Esophagus muscularis mucosa (tissue), 4 donors: ENCODE measurements around the gene ECI2. TPM values are rescaled to one million over a fixed set of nuclear protein-coding genes. Genes with fewer than 3 reads are reported as not detected.
"Not testable (repeated sequence)": the region's sequence is repeated elsewhere in the genome, so short reads cannot be mapped to it uniquely, and the experiment has no call there.

Experiments
- DNase-seq: peaks from one replicate; pipeline ENCODE4 v3.0.0-alpha.2; 2017; ENCODE audit errors: extremely low spot score
- H3K27ac ChIP-seq, 4 donors: fragments of 200-600 bp; sonication (generic); replicated peaks in 1 of 4; 1 replicate in 3 of 4; 2 replicates in 1 of 4; pipeline ENCODE4 v1.5.1; 2016 to 2019; ENCODE audit warnings: mild to moderate bottlenecking in 1 of 4
- H3K27me3 ChIP-seq, 4 donors: fragments of 200-600 bp; sonication (generic); one replicate each; pipeline versions ENCODE4 v1.5.1 to v1.6.0; 2016 to 2019
- H3K36me3 ChIP-seq, 4 donors: fragments of 200-600 bp; sonication (generic); one replicate each; pipeline ENCODE4 v1.5.1; 2016 to 2019
- H3K4me1 ChIP-seq, 4 donors: fragments of 200-600 bp; sonication (generic); one replicate each; pipeline ENCODE4 v1.5.1; 2016 to 2019
- H3K4me3 ChIP-seq, 4 donors: fragments of 200-600 bp; sonication (generic); 1 replicate in 2 of 4; 2 replicates in 2 of 4; pipeline ENCODE4 v1.5.1; 2016 to 2019; ENCODE audit warnings: mild to moderate bottlenecking in 4 of 4, moderate library complexity in 1 of 4
- H3K9me3 ChIP-seq, 4 donors: fragments of 200-600 bp; sonication (generic); 1 replicate in 3 of 4; 2 replicates in 1 of 4; pipeline ENCODE4 v1.5.1; 2016 to 2019
- EP300 ChIP-seq: sonication (generic); formaldehyde crosslinking; IDR thresholded peaks from one replicate; pipeline ENCODE4 v1.6.1; 2017; ENCODE audit warnings: antibody characterized with exemption
- POLR2A ChIP-seq: fragments of 450-650 bp; IDR thresholded peaks from one replicate; pipeline ENCODE4 v1.6.1; 2017; ENCODE audit warnings: antibody characterized with exemption, moderate library complexity, mild to moderate bottlenecking, low read depth
- POLR2AphosphoS5 ChIP-seq, 2 donors: sonication (generic); formaldehyde crosslinking; IDR thresholded peaks; one replicate each; pipeline ENCODE4 v1.6.1; 2017; ENCODE audit warnings: antibody characterized with exemption in 2 of 2
- WGBS: methylation state at CpG from one replicate; pipeline ENCODE4 v1.1.5; 2018; 5-methylcytosine and 5-hydroxymethylcytosine counted together
- intact Hi-C: fragments of 100-400 bp; cut with DNase I; formaldehyde crosslinking; loops from one replicate; pipeline ENCODE4 v1.15.1; 2023
- total RNA-seq, 4 donors: library from RNA; depleted of rRNA; stranded (reverse); fragments of >200 nt; gene quantifications; one replicate each; pipeline versions ENCODE4 v1.1.0 to v1.2.1, GENCODE V29; 2016
- TF ChIP-seq, protein P1 (sequence below), 3 experiments: fragments of 200-600 bp in 2 of 3; fragments of 450-650 bp in 1 of 3; sonication (generic) in 2 of 3; IDR thresholded peaks; one replicate each; pipeline ENCODE4 v1.5.1; 2017 to 2019; ENCODE audit warnings: antibody characterized with exemption in 3 of 3, mild to moderate bottlenecking in 2 of 3, moderate library complexity in 1 of 3

Gene ECI2
- total RNA-seq, 4 donors from 2014 or later, result 35.8 to 47.8 (median 43.8) TPM

DNA sequence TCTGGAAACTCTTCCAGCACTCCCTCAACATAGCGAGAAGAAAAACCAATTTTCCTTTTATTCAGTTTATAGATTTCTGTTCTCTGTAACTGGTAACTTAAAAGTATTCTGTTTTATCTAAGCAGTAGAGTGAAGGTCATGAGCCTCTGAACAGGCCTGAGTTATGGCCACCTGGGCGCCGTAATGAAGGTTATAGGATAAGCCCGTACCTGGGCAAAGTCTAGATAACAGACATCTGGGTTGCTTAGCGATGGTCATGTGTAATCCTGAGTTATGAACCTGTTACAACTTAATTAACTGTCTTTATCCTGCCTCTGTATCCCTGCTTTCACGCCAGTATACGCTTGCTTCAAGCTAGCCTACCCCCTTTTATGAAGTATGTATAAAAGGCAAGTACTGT lies 43.4 kb downstream of the ECI2 start:
- 93% methylated on average over 7 of the region's 7 CpGs for WGBS
- Histone ChIP-seq H3K9me3 (no peaks in the 10 kb centered on the region), H3K27ac (no peak overlapping the region), H3K27me3 (no peaks in the 10 kb centered on the region), H3K4me3 (no peak overlapping the region), H3K4me1 (no peaks in the 10 kb centered on the region), H3K36me3 (no peaks in the 10 kb centered on the region)
- TF ChIP-seq POLR2A, result no peak
- no peak for TF ChIP-seq EP300
- TF ChIP-seq POLR2AphosphoS5 (IDR thresholded peaks at IDR 0.05), result no peak
- TF ChIP-seq, protein P1, sequence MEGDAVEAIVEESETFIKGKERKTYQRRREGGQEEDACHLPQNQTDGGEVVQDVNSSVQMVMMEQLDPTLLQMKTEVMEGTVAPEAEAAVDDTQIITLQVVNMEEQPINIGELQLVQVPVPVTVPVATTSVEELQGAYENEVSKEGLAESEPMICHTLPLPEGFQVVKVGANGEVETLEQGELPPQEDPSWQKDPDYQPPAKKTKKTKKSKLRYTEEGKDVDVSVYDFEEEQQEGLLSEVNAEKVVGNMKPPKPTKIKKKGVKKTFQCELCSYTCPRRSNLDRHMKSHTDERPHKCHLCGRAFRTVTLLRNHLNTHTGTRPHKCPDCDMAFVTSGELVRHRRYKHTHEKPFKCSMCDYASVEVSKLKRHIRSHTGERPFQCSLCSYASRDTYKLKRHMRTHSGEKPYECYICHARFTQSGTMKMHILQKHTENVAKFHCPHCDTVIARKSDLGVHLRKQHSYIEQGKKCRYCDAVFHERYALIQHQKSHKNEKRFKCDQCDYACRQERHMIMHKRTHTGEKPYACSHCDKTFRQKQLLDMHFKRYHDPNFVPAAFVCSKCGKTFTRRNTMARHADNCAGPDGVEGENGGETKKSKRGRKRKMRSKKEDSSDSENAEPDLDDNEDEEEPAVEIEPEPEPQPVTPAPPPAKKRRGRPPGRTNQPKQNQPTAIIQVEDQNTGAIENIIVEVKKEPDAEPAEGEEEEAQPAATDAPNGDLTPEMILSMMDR (IDR thresholded peaks at IDR 0.05), result no peak
- intact Hi-C loops, result no loop called here
- no peak for DNase-seq

DNA sequence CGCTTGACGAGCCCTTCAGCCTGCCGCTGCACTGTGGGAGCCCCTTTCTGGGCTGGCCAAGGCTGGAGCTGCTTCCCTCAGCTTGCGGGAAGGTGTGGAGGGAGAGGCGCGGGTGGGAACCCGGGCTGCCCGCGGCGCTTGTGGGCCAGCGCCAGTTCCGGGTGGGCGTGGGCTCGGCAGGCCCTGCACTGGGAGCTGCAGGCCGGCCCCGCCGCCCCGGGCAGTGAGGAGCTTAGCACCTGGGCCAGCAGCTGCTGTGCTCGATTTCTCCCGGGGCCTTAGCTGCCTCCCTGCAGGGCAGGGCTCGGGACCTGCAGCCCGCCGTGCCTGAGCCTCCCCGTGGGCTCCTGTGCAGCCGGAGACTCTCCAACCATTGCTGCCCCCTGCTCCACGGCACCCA lies 45.3 kb downstream of the ECI2 start:
- H3K9me3 ChIP-seq, H3K36me3 ChIP-seq, DNase-seq, H3K4me1 ChIP-seq, H3K4me3 ChIP-seq, intact Hi-C loops, H3K27ac ChIP-seq, H3K27me3 ChIP-seq: not testable (repeated sequence)
- WGBS, result 95% methylated on average over 11 of the region's 26 CpGs

DNA sequence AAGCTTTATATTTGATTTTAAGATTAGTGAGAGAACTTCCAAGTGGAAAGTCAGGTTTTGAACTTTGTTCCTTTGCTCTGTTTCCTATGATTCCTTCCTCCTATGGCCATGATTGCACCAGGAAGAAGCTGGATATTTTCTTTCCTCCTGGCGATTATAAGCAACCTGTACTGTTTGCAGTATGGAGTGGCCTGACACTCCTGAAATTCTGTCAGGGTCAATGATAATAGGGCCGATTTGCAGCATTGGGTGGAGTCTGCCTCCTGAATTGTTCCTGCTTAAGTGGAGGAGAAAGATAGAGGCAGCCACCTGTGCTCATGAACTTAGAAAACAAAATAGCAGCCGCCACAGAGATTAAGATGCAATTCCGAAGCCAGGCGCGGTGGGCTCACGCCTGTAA lies 46.7 kb downstream of the ECI2 start:
- DNase-seq, result no peak
- no peaks in the 10 kb centered on the region for H3K27me3 ChIP-seq
- 88% methylated on average over 7 of the region's 7 CpGs for WGBS
- H3K4me1 ChIP-seq, result no peaks in the 10 kb centered on the region
- TF ChIP-seq, protein P1 (IDR thresholded peaks at IDR 0.05), result no peak
- no peak for TF ChIP-seq POLR2A
- no peak for TF ChIP-seq POLR2AphosphoS5 (IDR thresholded peaks at IDR 0.05)
- no peak for TF ChIP-seq EP300
- no peak overlapping the region for H3K27ac ChIP-seq
- no peaks in the 10 kb centered on the region for H3K9me3 ChIP-seq
- intact Hi-C loops, result no loop called here
- H3K4me3 ChIP-seq, result no peak overlapping the region
- no peaks in the 10 kb centered on the region for H3K36me3 ChIP-seq

DNA sequence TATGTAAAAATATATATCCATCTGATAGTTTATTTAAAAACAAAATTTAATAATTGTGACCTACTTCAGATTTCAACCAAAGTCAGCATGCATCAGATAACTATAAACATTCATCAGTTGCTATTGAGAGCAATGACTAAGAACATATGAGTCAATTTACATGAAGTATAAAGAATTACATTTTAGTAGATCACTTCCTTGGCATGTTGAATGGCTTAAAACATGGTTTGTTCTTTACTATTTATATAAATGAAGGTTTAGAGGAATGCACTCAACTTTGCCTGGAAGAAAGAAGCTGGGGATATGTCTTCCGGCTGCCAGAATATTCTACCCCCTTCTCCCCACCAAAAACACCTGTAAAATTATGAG lies 50.1 kb downstream of the ECI2 start:
- no peak for DNase-seq
- TF ChIP-seq POLR2A (no peak), EP300 (no peak), POLR2AphosphoS5 (IDR thresholded peaks at IDR 0.05) (no peak)
- TF ChIP-seq, protein P1 (IDR thresholded peaks at IDR 0.05), result no peak
- Histone ChIP-seq H3K9me3 (no peaks in the 10 kb centered on the region), H3K27me3 (no peaks in the 10 kb centered on the region), H3K27ac (no peak overlapping the region), H3K4me3 (no peak overlapping the region), H3K36me3 (no peaks in the 10 kb centered on the region), H3K4me1 (no peaks in the 10 kb centered on the region)
- intact Hi-C loops, result no loop called here
- 91% methylated on average over 1 of the region's 1 CpG for WGBS

DNA sequence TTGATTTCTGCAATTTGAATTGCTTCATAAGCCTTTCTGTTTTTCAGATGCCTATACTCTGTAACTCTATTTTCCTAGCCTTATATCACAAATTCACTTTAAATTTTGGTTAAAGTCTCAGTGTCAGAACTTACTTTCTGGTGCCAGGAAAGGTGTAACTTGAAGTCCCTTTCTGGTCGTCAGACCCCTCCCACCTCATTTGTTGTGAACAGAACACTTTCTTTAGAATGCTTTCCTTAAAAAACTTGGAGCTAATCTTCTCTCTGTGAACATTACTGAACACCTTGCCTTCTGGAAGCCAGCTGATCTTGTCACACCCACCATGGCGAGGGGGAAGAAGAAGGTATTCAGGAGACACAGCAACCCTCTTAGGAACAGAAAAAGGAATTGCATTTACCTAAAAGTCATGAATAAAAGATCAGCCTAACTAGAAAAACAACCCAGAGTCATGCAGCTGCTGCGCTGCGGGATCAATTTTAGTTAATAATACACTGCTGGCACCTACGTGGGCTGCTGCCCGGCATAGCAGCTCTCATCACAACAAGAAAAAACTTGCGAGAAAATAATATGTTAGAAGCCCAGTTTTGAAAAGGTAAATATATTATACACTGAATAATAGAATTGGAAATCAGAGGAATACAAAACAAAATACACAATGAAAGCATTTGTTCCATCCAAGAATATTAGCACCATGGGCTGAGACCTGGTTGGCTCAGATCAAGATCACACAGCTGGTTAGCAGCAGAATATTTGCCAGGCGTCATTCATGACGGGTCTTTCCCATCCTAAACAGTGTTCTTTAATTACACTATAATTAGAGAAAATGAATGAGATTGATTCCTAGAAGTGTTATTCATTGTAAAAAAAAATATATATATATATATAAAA lies 50.7 kb downstream of the ECI2 start:
- WGBS, result 87% methylated on average over 9 of the region's 9 CpGs
- intact Hi-C loops, result no loop called here
- H3K4me1 ChIP-seq, result no peaks in the 10 kb centered on the region
- no peak overlapping the region for H3K27ac ChIP-seq
- DNase-seq, result no peak
- H3K9me3 ChIP-seq, result no peaks in the 10 kb centered on the region
- no peaks in the 10 kb centered on the region for H3K36me3 ChIP-seq
- no peaks in the 10 kb centered on the region for H3K27me3 ChIP-seq
- TF ChIP-seq POLR2AphosphoS5 (IDR thresholded peaks at IDR 0.05), result no peak
- H3K4me3 ChIP-seq, result no peak overlapping the region
